Epithelial cell of prostate (primary cell): ENCODE results near the gene ZSCAN1.

Source experiments
- DNase-seq: peaks from one replicate; pipeline ENCODE4 v3.0.0-alpha.2; 2011; ENCODE audit warnings: low read depth, low spot score
- H3K27ac ChIP-seq: fragments of 450-650 bp; 2 replicates; pipeline ENCODE4 v1.5.1; 2017; ENCODE audit warnings: mild to moderate bottlenecking

ZSCAN1 gene

DNA sequence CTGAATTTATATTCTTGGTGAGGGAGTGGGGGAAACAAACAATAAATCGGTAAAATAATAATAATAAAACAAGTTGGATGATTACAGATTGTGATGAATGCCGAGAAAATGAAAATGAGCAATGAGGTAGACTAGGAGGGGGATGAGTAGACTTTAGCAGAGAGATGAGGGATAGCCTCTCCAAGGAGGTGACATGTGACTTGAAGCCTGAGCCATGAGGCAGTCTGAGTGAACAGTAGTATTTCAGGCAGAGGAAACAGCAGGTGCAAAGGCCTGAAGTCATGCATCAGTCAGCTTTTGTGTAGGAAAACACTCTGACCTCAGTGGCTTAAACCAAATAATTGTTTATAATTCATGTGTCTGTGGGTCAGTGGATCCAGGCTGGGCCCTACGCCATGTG is 29.9 kb downstream of the ZSCAN1 start:
- DNase-seq: no peak
- H3K27ac ChIP-seq: no peak overlapping the region

DNA sequence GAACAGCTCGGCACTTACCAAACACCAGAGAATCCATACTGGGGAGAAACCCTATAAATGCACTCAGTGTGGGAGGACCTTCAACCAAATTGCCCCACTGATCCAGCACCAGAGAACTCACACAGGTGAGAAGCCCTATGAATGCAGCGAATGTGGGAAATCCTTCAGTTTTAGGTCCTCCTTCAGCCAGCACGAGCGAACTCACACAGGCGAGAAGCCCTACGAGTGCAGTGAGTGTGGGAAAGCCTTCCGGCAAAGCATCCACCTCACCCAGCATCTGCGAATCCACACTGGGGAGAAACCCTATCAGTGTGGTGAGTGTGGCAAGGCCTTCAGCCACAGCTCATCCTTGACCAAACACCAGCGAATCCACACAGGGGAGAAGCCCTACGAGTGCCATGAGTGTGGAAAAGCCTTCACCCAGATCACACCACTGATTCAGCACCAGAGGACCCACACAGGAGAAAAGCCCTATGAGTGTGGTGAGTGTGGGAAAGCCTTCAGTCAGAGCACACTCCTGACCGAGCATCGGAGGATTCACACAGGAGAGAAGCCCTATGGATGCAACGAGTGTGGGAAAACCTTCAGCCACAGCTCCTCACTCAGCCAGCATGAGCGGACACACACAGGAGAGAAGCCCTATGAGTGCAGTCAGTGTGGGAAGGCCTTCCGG is 33.6 kb downstream of the ZSCAN1 start:
- no peak overlapping the region for H3K27ac ChIP-seq
- no peak for DNase-seq

DNA sequence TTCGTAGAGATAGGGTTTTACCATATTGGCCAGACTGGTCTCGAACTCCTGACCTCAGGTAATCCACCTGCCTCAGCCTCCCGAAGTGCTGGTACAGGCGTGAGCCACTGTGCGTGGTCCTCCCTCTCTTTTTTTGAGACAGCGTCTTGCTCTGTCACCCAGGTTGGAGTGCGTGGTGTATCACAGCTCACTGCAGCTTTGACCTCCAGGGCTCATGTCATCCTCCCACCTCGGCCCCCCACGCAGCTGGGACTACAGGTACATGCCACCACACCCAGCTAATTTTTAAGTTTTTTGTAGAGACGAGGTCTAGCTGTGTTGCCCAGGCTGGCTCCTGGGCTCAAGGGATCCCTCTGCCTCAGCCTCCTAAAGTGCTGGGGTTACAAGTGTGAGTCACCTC is 46.0 kb downstream of the ZSCAN1 start:
- H3K27ac ChIP-seq: no peak overlapping the region
- DNase-seq: no peak

DNA sequence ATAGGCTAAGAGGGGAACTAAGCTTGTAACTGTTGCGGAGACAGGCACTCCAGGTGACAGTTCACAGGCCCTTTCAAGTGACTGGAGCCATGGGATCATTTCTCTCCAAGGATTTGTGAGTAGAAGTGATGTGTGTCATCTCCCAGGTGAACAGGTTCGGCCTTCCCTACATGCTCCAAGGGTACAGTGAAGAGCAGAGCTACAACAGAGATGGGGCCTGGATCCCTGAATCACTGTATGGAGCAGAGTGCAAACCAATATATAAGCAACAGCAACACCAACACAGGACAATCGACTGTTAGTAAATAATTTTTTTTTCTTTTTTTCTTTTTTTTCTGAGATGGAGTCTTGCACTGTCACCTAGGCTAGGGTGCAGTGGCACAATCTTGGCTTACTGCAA is 49.2 kb downstream of the ZSCAN1 start:
- no peak for DNase-seq
- no peak overlapping the region for H3K27ac ChIP-seq

DNA sequence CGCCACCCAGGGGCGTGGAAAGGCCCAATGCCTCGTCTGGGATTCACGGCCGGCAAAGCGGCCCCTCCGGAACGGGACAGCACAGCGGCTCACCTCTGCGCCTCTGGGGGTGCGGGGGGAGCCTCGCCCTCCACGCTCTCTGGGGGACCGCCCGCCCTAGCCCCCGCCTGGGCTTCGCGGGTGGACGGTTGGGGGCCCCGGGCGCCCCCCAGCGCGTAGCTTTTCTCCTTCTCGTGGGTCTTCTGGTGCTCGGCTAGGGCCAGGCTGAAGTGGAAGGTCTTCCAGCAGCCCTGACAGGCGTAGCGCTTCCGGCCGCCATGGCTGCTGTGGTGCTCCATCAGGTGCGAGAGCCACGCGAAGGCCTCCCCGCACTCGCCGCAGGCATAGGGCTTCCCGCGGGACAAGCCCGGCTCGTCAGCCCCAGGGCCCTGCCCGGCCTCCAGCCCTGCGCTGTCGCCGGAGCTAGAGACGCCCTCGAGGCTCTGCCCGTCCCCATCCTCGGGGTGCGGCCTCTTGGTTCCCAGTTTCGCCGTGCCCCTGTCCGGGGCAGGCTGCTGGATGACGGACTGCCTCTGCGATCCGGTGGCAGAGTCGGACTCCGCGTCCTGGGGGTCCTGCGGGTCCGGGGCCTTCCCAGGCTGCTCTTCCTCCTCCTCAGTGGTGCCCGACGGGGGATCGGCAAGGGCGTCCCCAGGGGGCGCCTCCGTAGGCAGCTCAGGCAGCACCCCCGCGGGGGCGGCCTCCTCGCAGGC is 50.9 kb downstream of the ZSCAN1 start:
- no peak overlapping the region for H3K27ac ChIP-seq
- no peak for DNase-seq

DNA sequence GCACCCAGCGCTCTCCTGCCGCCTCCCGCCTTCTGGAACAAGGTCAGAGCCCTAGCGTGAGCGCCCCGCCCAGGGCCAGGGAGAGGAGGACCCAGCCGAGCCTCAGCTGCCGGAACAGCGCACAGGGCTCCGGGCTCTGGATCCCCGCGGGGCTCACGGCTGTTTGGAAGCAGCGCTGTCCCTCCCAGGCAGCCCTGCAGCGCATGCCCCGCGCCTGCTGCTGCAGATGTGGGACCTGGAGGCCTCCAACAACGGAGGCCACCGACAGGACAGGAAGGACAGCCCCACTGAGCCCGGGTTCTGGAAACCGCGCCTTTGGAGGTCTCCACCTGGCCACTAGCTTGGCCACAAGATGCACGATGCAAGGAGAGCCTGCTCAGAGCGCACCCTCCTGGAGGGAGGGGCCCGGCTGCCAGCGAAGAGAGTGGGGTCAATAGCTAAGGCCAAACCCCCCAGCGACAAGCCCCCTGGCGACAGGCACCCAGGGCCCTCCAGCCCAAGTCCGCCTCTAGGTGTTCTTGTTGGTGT is 51.6 kb downstream of the ZSCAN1 start:
- no peak overlapping the region for H3K27ac ChIP-seq
- DNase-seq: no peak

DNA sequence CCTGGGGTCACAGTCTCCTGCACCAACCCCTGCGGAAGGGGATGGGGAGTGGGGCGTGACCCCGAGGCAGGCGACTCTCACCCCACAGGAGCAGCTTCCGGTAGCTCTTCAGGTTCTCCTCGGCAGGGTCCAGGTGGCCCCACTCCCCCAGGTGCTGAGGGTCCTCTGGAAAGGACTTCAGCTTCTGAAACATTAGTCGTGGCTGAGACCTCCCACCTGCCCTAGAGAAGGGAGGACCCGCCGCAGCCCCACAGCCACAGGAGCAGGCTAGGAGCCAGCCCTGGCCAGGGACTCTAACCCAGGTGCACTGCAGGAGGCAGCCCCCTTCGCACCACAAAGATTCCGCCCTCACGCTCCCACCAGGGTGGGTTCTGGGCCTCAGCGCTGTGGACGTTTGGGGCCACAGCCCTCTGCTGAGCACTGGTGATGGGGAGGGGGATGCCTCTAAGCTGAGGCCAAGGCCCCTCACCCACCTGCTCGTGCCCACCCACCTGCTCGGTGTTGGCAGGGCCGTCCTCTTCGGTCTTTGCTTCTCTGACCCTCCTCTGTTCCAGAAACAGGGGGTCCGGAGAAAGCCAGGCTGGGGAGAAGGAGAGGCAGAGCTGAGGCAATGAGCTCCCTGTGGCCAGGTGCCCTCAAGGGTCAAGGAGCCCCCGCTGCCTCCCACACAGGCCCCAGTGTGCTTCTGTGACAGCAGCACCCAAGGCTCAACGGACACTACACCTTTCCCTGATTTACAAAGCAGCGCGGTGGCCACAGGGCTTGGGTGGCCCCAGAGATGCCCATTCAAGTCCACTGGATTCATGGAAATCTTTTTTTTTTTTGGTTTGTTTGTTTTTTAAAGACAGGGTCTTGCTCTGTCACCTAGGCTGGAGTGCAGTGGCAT is 53.2 kb downstream of the ZSCAN1 start:
- no peak overlapping the region for H3K27ac ChIP-seq
- no peak for DNase-seq

DNA sequence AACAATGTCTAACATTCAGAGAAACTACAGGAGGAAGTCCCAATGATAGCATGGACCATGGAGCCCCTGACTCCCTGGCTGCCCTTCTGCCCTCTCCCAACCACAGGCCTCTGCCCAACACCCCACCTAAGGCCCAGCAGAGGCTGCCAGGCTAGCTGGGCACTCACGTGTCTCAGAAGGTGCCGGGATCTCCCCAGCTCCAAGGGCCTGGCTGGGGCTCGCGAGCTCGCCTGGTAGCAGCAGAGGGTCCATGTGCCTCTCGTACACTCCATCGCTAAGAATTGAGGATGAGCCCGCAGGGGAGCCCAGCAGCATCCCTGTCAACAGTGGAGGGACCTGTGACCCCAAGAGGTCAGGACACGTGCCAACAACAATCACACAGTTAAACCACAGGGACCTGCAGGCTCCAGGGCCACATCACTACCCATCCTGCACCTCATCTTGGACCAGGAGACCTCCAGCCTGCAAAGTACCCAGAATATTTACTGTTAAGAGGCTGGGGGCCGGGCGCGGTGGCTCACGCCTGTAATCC is 54.8 kb downstream of the ZSCAN1 start:
- no peak for DNase-seq
- H3K27ac ChIP-seq: no peak overlapping the region

DNA sequence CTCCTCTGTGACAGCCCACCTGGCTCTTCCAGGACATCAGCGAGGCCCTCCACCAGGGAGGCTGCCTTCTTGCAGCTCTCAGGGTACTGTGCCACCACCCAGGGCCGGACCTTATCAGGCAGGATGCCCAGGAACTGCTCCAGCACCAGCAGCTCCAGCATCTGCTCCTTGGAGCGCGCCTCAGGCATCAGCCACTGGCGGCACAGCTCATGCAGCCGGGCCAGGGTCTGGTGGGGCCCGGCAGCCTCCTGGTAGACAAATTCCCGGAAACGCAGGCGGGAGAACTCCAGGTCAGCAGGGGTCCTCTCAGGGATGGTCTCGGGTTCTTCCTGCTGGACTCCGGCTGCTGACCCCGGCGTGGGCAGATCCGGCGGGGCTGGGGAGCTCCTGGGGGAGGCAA is 56.0 kb downstream of the ZSCAN1 start:
- DNase-seq: no peak
- no peak overlapping the region for H3K27ac ChIP-seq

DNA sequence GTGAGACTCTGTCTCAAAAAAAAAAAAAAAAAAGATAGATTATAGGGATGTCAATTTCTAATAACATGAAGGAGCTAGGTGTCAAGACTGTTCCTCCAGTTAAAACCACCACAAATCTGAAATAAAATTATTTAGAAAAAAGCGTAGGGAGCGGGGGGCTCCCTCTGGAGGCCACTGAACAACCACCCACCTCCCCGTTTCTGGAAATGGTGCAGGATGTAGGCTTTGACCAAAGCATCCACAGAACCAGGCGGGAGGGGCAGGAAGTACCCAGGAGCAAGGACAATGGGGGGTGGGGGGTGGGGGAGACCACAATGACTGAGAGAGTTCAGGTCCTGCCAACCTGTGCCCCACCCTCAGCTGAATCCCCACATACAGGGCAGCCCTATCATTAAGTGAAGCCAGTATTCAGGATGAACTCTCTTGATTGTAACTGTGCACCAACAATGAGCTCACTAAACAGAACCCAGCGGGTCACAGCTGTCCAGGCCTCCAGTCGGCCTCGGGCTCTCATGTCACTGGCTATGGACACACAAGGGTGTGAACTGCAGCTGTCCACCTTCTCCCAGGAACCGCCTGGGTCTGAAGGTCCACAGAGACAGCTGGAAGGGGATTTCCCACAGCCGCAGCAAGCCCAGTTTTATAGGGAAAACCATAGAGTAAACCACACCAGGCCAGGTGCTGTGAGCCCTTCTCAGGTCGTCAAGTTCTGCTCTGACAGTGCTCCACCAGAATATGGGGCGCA is 57.6 kb downstream of the ZSCAN1 start:
- H3K27ac ChIP-seq: no peak overlapping the region
- DNase-seq: no peak

DNA sequence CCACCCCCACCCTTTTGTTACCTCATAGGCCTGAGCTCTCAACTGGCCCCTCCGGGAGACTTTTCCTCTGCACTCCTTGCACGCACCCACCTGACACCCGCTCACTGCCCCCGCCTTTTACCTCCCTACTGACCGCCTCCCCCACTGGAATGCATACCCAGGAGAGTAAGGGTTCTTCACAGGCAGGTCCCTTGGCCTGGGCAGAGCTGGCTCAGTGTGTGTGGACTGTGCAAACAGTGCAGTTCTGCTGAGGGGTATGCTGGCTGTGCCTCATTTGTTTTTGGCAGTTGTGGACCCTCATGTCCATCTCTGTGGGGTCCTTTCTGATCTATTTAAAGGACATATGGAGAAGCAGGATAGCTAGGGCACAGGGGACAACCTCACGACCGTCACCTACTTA is 59.2 kb downstream of the ZSCAN1 start:
- DNase-seq: no peak
- H3K27ac ChIP-seq: no peak overlapping the region

DNA sequence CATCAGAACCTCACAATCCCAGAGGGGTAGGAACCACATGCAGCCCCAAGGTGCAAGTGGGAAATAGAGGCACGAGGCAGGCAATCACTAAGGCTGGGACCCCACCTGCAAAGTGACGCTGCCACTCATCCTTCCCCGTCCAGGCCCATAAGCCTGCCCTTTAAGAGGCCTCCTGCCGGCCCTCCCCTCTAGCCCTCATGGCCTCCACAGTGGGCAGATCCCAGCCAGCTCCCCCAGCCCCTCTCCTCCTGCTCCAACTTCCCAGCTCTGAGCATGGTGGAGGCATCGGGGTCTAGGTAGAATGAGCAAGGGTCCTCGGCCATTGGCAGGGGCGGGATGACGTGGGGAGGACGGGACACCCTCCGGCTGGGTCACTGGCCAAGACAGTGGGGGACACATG is 61.5 kb downstream of the ZSCAN1 start:
- no peak overlapping the region for H3K27ac ChIP-seq
- DNase-seq: no peak

DNA sequence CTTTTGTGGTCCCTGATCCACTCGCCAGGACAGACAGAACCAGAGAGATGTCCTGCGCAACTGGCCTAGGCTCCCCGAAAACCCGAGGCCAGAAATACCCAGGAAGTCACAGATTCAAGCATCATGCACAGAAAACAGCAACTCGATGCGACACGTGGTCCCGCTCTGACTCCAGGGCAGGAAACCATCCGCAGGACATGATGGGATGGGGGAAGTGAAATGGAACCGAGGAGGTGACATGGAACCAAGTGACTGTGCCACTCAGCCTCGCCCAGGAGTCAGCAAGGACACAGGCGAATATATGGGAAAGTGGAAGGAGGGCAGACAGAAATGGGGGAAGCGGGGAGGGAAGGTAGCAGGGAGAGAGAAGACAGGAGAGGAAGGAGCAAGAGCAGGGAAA is 63.1 kb downstream of the ZSCAN1 start:
- no peak overlapping the region for H3K27ac ChIP-seq
- DNase-seq: no peak

DNA sequence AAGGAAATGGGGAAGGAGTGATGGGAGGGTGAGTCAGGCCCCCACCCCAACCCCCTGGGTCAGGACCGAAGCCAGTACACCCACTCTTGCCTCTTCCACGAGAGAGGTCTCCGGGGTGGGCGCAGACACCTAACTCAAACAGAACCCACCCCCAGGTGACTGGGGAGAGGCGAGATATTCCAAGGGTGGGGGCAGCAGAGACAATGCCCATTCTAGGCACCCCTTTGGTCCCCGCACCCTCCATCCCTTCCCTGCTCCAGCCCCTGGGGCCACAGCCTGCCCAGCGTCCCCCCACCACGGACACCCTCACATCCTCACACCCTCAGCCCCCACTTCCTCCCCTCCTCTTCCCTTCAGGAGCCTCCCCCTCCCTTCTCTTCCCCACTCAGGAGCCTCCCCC is 63.5 kb downstream of the ZSCAN1 start:
- no peak overlapping the region for H3K27ac ChIP-seq
- no peak for DNase-seq

DNA sequence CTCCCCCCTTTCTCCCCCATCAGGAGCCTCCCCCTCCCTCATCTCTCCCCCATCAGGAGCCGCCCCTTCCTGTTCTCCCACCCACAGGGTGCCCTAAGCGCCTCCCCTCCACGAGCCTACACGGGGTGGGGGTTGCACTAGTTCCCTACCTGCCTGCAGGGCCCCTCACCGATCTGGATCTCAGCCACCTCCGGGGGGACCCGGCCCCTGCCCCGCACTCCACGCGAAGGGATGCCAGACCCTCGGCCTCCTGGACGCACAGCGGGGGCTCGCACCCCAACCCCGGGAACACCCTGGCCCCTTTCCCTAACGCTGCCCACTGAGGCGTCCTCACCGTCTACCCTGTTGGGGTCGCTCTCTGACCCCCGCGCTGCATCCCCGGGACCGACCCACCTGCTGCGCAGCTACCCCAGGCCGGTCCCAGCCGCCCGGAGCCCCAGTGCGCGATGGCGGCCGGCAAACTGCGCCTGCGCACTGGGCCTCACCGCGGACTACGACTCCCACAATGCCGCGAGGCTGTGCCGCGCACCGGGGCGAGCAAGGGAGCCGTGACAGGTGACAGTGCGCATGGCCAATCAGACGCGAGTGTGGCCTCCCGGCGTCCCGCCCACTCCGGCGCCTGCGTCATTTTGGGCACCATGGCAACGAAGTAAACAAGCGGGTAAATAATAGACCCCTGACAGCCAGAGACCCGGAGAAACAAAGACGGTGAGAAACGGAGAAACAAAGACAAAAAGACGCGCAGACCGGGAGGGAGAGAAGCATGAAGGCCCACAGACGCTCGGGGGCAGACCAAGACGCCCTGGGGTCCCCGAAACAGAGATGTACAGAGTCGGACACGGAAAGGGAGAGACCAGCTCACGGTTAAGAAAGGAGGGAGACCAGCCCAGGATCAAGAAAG is 64.2 kb downstream of the ZSCAN1 start, which contains the start of gene ZSCAN18:
TSS of gene ZSCAN18 (minus strand) at position 451 of the 901 bp plus-strand sequence. CDS start 7,964 bp downstream, outside the sequence.
- DNase-seq: peak; percentile 65
- H3K27ac ChIP-seq: no peak within 1 kb of the TSS

DNA sequence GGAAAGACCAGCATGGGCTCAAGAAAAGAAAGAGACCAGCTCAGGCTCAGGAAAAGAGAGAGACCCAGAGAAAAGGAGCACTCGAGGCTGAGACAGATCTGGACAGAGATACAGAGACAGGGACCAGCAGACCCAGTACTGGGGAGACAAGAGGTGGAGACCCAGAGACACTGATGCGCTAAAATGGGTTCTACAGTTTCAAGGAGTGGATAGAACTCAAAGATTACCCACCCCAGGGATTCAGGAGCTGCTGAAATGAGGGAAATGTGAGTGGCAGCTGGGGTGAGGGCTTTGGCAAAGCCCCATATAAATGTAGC is 64.8 kb downstream of the ZSCAN1 start:
- H3K27ac ChIP-seq: no peak overlapping the region
- DNase-seq: no peak
